DMS153 (cell line): ENCODE results near the gene FAM20C.

Source experiments
- DNase-seq: peaks from one replicate; lab custom pipeline; 2025; lab: John Stamatoyannopoulos, UW

The FAM20C gene

GRCh38 chr7:159370-160270 lies 32.8 kb upstream of the FAM20C start:
- DNase-seq: no peak

DNA sequence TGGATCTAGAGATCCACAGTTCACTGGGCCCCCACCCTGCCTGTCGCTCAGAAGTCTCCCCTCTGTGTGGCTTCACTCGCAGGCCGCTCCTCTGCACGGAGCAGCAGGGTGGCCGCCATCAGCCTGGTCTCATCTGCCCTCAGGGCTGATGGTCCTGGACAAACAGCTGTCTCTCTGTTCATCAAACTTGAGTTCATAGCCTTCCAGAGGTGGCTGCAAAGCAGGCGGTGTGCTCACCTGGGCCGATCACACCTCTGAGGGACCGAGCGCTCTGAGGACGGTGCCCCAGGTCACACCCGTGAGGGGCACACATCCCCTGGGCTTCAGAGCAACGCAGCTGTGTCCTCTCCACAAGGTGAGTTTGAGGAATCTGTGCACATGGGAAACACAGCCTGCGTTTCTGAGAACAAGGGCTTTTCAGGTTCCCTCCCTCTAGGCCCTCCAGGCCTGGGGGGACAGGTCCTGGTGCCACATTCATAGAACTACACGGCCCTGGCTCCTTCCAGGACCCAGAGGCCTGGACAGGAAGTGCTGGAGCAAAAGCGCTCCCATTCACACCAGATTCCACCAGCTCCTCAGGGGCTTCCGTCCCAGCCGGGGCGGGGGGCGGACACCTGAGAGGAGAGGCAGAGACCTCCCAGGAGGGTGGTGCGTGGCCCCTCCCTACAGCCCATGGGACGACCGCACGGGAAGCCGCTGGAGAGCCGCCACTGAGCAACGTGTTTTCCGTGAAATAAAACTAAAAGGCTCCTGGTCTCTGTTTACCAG lies 31.2 kb upstream of the FAM20C start:
- DNase-seq: no peak

GRCh38 chr7:162632-163297 lies 29.6 kb upstream of the FAM20C start:
- no peak for DNase-seq

GRCh38 chr7:163298-163695 lies 29.1 kb upstream of the FAM20C start:
- DNase-seq: no peak

DNA sequence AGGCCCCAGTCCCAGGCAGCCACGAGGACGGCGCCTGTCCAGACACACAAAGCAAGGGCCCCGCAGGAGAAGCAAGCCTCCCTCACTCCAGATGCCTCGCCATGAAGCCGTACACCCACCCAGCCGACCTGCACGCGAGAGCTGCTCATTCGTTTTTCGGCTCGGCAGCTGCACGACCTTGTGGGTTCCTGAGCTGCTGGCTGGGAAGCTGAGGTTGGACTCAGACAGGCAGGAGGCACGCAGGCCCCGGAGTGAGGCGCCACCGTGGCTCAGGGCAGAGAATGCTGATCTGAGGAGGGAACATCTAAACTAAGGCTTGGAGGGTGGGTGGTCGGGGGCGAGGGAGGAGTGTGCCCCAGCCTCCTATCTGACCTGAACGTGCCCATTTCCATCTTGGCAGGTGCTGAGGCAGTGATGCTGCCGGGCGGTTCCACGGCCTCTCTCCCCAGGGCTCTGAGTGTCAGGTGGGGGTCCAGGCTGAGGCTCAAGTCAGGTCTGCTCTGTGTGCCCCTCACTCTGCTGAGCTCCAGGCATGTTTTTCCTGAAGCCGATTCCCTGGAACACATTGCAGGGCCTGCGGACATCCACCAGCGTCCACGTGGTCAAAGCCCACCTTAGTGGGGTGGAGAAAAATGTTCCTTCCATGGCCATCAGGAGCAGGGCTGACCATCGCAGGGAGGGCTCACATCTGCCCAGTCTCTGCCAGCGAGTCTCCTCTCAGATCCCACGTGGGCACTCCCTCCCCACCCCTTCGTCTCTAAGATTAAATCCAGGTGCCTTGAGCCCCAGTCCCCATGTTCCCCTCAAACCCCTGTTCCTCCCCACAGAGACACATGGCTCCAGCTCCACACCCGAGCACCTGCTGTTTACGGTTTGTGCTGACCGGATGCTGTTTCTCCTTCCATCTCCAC lies 28.1 kb upstream of the FAM20C start:
- DNase-seq: no peak

DNA sequence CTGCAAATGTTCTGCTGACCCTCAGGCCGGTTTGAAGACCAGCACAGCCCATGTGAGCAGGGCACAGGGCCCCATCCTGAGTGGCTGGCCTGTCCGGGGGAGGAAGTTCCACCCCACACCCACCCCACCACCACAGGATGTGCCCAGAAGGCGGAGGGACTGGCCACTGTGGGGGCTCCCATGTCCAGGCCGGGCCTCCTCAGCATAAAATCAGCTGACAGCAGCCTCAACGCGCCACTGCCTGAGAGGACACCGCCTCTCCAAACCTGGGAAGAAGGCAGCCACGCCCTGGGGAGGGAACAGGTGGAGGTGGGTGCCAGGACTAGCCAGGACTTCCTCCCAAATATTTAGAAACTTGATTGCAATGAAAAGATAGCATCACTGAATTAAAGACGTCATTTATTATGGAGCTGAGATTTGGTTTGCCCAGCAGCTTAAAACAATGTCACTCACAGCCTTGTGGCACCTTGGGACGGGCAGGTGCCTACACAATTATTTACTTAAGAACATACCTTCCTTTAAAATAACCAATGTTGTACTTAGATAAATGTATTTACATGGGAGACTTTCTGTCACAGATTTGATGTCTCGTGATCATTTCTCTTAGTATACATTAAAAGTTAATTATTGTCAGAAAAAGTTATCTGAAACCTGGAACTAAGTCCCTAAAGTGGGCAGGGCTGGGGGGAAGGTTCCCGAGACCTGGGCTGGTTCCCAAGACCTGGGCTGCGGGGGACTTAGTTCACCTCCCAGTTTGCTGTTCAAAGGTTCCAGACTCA lies 27.3 kb upstream of the FAM20C start:
- no peak for DNase-seq

- no peak for DNase-seq
These were observed 26.6 kb upstream of the FAM20C start for GRCh38 chr7:165661-166337.

GRCh38 chr7:166338-167060 lies 25.9 kb upstream of the FAM20C start:
- no peak for DNase-seq

DNA sequence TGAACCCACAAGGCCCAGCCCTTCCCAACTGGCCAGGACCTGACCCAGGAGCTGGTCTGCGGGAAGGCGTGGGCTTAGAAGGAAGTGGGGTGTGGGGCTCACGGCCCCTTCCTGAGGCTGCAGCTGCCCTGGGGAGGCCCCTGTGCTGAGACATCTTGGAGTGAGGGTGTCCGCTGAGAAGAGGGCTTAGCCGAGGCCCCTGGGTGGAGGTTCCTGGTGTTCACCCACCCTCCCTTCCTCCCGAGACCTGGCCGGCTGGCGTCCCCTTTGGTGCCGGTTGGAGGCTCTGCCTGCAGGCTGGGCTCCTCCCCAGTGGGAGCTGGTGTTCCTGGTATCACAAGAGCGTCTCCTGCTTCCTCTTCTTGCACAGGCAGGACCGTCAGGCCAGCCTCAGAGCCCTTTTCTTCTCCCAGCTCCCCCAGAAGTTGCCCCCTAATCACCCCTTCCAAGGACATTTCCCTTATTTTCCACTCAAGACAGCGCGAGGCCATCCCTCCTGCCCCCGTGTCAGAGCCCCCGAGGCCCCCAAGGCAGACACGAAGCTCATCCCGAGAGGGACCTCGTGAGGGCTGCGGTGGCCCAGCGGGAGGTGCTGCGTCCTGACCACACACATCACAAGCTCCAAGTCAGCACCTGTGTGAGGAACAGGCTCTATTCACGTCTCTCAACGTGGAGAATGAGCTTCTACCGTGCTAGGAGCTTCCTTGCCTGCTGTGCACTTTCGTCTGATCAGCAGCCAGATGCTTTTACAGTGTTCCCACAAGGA lies 25.1 kb upstream of the FAM20C start:
- DNase-seq: no peak

GRCh38 chr7:167976-168791 lies 24.2 kb upstream of the FAM20C start:
- no peak for DNase-seq

GRCh38 chr7:169276-170172 lies 22.8 kb upstream of the FAM20C start:
- DNase-seq: no peak

- no peak for DNase-seq
These were observed 21.6 kb upstream of the FAM20C start for GRCh38 chr7:170551-171363.

DNA sequence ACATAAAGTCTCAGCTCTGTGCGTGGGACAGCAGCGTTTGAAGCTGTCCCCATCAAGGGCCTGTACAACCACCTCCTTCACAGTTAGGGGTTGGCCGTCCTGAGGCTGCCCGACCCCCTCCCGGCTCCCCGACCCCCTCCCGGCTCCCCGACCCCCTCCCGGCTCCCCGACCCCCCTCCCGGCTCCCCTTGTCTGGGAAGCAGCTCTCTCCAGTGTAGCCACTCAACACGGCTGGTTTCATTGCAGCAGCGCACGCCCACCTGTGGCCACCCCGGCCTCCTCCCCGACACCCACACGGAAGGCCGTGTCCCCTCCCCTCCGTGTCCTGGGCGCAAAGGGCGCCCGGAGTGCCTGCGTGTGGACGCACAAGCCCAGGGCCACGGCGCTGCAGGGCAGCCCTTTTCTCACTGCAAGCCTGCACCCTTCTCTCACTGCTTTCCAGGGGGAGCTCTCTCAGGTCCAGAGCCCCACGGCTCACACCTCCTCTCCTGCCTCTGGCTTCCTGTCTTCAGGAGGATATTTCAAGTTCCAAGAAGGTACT lies 20.9 kb upstream of the FAM20C start:
- DNase-seq: no peak

- DNase-seq: no peak
These were observed 20.4 kb upstream of the FAM20C start for GRCh38 chr7:171912-172515.

DNA sequence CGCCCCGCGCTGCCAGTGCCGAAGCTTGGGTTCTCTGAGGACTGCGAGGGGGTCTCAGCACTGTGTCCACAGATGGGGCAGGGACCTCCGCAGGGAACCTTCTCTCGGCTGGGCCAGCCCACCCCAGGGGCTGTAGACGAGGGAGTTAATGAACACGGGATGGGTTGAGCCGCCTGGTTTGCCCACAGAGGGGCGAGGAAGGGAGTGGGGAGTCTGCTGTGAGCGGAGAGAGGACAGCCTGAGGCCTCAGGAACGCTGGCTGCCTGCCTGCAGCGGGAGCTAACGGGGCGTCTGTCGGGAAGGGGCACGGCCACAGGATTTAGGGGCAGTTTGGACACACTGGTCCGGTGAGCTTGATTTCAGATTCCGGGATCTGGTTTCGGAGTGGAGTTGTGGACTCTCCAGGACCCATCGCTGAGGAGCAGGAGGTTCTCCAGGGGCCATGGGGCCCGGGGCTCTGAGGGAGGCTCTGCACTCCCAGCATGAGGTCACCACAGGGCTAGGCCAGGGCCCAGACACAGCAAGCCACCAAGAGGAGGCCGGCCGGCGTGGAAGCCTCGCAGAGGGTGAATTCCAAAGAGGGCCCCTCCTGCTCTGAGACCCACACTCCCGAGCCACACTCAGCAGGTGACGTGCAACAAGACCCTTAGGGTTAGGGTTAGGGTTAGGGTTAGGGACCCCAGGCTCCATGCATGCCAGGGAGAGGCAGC lies 19.0 kb upstream of the FAM20C start:
- no peak for DNase-seq
